Ovary (tissue), 3 donors: ENCODE results near the gene TMPRSS7.

Experiments used
- CTCF ChIP-seq, 3 donors: fragments of 450-650 bp in 2 of 3; fragments of 200-600 bp in 1 of 3; IDR thresholded peaks; one replicate each; pipeline versions ENCODE4 v1.5.1 to v1.8.0; 2016 to 2022; ENCODE audit warnings: antibody characterized with exemption in 3 of 3, mild to moderate bottlenecking in 1 of 3
- EP300 ChIP-seq: sonication (generic); formaldehyde crosslinking; IDR thresholded peaks from one replicate; pipeline ENCODE4 v1.6.1; 2017; ENCODE audit warnings: antibody characterized with exemption
- POLR2A ChIP-seq: fragments of 450-650 bp; IDR thresholded peaks from one replicate; pipeline ENCODE4 v1.6.1; 2017; ENCODE audit warnings: antibody characterized with exemption, mild to moderate bottlenecking, moderate library complexity
- donor health status: DM: no; HTN: no; CAD: no.

GRCh38 chr3:112121577-112122547 is 87.3 kb downstream of the TMPRSS7 start:
- TF ChIP-seq CTCF (IDR thresholded peaks at IDR 0.05) (no peak), POLR2A (no peak), EP300 (no peak)
